Vagina (tissue), 2 donors: ENCODE measurements around the gene NKAIN2.

Experiments
- POLR2AphosphoS5 ChIP-seq, 2 donors: sonication (generic); formaldehyde crosslinking; IDR thresholded peaks; one replicate each; pipeline ENCODE4 v1.9.0; 2017; ENCODE audit warnings: antibody characterized with exemption in 2 of 2, mild to moderate bottlenecking in 2 of 2, low read depth in 1 of 2; ENCODE audit not compliant: insufficient read depth in 1 of 2
- TF ChIP-seq, protein P1 (sequence below), 3 experiments: fragments of 450-650 bp in 2 of 3; fragments of 200-600 bp in 1 of 3; sonication (generic) in 1 of 3; IDR thresholded peaks; one replicate each; pipeline ENCODE4 v1.5.1; 2017 to 2019; ENCODE audit warnings: antibody characterized with exemption in 3 of 3, mild to moderate bottlenecking in 2 of 3, moderate library complexity in 2 of 3

DNA sequence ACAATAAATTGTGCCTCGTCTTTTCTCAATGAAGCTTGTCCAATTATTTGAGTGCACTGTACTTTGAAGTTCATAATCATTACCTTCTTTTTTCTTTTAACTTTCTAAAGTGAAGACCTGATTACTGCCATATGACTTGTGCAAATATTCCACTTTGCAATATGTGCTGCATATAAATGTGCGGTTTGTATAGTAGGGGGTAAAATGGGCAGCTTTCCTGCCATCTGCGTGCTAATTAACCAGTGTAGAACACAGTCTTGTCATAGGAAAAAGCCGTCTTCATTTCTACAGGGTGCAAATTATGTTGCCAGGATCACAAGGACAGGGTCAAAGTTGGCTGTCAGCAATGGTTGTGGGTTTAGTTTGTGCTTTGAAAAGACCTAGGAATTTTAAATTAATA is 397.0 kb downstream of the NKAIN2 start:
- TF ChIP-seq, protein P1, sequence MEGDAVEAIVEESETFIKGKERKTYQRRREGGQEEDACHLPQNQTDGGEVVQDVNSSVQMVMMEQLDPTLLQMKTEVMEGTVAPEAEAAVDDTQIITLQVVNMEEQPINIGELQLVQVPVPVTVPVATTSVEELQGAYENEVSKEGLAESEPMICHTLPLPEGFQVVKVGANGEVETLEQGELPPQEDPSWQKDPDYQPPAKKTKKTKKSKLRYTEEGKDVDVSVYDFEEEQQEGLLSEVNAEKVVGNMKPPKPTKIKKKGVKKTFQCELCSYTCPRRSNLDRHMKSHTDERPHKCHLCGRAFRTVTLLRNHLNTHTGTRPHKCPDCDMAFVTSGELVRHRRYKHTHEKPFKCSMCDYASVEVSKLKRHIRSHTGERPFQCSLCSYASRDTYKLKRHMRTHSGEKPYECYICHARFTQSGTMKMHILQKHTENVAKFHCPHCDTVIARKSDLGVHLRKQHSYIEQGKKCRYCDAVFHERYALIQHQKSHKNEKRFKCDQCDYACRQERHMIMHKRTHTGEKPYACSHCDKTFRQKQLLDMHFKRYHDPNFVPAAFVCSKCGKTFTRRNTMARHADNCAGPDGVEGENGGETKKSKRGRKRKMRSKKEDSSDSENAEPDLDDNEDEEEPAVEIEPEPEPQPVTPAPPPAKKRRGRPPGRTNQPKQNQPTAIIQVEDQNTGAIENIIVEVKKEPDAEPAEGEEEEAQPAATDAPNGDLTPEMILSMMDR (IDR thresholded peaks at IDR 0.05): no peak
- TF ChIP-seq POLR2AphosphoS5 (IDR thresholded peaks at IDR 0.05; ENCODE audit: insufficient read depth in 1 of 2, low read depth in 1 of 2): no peak
